Inferior parietal cortex (tissue), 1 donor: ENCODE data around the gene FREY1.
A peak's percentile ranks its signal among the peaks of the same experiment; 100 is the strongest.

Experiments used
- DNase-seq: peaks from one replicate; pipeline ENCODE4 v3.0.0-alpha.2; 2016; ENCODE audit errors: extremely low spot score

FREY1 gene, protein sequence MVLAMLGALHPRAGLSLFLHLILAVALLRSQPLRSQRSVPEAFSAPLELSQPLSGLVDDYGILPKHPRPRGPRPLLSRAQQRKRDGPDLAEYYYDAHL

DNA sequence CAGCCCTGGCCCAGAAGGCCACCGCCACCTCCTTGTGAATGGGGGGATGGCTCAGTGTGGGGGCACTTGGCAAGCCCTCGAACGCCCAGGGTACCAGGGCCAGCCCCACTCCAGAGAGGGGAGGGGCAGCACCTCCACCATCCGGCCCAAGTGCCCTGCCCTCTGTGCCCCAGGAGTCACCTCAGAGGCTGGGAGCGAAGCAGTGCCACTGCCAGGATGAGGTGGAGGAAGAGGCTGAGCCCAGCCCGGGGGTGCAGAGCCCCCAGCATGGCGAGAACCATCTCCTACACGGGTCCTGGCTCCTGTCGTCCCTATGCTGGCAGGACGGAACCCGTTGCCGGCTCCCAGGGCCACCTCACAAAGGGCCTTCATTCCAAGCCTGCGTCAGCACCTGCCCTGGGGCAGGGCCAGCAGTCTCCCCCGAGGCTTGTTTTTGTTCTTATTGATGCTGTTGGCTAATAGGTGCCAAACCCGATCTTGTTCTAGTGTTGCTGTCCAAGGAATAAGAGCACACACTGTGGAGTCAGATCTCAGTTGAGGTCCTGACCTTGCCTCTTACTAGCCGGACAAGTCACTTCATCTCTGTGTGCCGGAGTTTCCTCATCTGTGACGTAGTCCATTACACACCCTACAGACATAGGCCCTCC is at the start of gene FREY1:
Gene FREY1 (minus strand): TSS at position 307 of the 647 bp plus-strand sequence. CDS start 26 bp downstream, at position 281.
- no peak for DNase-seq

DNA sequence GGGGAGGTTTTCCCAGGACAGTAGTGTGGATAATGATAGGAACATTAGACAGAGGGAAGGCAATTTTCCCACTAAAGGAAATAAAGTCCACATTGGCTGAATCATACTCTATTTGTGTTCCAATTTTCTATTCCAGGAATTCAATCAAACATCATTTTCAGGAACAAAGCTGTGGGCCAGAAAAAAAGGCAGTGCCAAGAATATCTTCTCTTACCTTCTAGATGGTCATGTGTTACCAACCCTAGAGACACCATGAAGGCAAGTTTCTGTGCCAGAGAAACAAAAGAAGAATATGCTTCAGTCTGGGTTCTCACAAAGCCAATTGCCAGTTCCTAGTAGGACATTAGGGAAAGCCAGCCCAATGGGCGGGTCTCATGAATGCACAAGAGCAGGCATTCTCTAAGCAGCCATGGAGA is 42.9 kb upstream of the FREY1 start:
- peak; percentile 20 for DNase-seq

- DNase-seq, result no peak
Measured at GRCh38 chr11:45948356-45948755, 41.3 kb upstream of the FREY1 start.

DNA sequence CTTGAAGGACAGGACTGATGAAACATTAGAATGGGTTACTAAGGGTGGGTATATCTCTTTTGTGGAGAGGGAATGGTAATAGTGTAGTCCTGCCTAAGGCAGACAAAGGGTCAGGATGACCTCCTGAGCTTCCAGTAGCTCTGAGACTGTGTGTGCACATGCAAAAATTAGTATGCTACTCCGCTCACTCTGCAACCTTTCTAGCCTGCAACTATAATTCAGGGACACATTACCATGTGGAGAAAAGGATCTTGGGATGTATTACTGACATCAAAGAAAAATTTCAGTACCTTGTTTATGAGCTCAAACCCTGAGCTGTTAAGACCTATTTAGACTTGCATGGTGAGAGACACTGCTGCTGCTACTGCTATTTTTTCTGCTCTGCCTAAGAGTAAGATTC is 40.8 kb upstream of the FREY1 start:
- no peak for DNase-seq

- DNase-seq, result no peak
Measured at GRCh38 chr11:45945397-45945999, 38.4 kb upstream of the FREY1 start.

- no peak for DNase-seq
Measured at GRCh38 chr11:45942381-45942780, 35.3 kb upstream of the FREY1 start.

- DNase-seq, result no peak
Measured at GRCh38 chr11:45941285-45941684, 34.2 kb upstream of the FREY1 start.

GRCh38 chr11:45939836-45940235 is 32.8 kb upstream of the FREY1 start:
- DNase-seq, result no peak

DNA sequence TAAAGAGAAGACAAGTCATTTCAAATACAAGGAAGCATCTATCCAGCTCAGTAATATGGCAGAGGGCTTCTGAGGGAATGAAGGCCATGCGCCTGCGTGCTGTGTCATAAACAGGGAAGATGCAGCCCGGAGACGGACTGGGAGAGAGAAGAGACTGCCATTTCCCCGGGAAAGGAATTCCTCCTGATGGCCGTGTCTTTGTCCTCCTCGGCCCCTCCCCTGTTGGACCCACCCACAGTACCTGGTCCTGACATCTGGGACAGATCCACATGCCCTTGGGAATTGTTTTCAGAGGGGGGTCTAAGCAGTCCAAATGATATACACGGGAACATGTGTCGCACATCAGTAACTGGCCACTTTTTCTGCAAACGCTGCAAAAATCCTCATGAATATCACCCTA is 30.8 kb upstream of the FREY1 start:
- DNase-seq, result no peak

DNA sequence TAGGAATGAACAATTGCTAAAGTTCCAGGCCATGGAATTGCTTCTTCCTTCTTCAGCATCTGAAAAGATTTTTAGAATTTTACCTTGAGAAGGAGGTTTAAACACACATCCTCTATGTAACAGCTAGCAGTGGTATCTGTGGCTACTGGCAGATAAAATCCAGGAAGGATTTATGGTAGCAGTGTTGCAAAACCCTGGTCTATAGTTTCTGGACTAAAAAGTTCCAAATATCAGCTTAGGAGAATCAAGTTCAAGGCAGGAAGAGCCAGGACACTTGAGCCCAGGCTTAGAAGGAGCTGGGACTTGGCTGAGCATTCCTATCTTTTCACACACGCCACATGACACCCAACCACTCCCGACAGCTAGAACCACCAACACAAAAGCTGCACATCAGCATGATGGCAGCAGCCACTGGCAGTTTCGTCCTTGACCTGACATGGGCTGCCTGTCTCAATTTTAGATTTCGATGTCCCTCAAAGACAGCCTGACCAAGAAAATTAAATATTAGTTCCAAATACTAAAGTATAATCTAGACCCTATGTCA is 29.5 kb upstream of the FREY1 start:
- DNase-seq, result no peak

- DNase-seq, result no peak
Measured at GRCh38 chr11:45935349-45936064, 28.4 kb upstream of the FREY1 start.

GRCh38 chr11:45934580-45935318 is 27.7 kb upstream of the FREY1 start:
- no peak for DNase-seq

DNA sequence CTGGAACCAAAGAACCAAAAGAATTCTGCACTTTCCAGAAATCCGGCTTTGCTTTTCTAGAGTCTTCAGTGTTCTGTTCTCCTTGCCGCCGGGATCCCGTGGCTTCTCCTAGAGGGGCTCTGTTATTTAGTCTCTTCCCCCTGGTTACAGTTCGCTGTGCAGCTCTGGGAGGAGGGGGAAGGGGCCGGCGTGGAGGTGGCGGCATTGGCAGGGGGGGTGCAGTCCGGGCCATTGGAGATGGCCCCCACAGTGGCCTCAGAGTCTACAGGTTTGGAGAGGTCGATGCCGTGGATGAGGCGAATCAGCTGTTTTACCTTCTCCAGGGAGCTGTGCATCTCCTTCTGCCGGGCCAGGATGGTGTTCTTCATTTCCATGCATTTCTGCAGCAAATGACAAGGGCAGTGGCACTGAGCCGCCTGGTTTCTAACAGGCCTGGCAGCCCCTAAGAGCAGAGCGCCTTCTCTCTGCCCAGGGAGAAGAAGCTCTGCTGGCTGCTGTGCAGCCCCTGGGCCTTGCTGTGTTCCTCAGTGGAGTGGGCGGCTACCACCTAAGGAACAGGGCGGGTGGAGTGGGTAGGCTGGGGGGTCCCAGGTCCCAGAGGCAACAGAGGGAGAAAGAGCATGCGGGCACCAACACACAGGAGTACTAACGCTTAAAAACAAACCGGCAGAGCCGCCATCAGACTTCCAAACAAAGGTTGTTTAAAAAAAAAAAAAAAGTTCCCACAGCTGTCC is 26.9 kb upstream of the FREY1 start:
- no peak for DNase-seq

DNA sequence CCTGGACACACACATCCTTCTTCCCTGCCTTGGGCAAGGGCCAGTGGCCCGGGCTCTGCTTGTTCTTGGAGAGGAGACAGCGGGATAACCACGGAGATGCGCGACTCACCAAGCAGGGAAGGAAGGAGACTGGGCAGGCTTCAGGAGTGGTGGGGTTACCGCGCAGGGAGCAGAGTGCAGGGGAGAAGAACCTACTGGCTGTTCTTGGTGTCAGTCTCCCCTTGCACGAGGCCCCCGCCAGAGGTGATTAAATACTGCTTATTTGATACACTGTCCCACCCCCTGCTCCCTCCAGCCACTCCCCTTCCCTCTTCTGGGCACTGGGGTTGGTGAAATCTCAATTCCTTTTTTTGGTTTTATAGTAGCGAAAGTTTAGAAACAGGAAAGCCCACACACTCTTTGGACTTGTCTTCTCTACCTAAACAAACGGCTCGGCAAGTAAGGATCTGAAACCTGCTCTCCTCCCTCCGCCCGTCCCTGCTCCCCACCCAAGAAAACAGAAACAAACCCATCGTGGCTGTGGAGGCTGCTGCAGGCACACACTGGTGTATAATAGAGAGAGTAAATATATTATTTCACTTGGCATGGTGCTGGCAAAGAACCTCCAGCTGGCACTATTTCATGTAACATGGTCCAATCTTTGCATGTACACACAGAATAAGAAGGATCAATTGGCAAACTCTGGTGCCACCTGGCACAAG is 26.2 kb upstream of the FREY1 start:
- DNase-seq, result no peak

DNA sequence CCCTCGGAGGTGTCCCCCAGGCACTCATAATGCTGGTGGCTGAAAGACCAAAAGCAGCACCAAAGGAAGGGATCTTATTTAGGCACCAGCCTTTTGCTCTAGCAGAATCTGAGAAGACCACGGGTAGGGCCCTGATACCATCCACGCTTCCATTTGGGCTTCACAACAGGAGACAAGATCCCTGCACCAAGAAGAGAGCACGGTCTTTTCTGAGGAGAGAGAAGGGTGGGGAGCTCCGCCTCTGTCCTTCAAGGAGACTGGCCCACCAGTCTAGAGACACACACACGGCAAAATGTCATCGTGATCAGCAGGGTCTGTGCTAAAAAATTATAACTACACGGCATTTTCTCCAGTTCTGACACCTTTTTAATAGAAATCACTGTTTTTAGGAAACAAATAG is 25.1 kb upstream of the FREY1 start:
- DNase-seq, result no peak

- DNase-seq, result no peak
Measured at GRCh38 chr11:45931739-45932138, 24.7 kb upstream of the FREY1 start.

DNA sequence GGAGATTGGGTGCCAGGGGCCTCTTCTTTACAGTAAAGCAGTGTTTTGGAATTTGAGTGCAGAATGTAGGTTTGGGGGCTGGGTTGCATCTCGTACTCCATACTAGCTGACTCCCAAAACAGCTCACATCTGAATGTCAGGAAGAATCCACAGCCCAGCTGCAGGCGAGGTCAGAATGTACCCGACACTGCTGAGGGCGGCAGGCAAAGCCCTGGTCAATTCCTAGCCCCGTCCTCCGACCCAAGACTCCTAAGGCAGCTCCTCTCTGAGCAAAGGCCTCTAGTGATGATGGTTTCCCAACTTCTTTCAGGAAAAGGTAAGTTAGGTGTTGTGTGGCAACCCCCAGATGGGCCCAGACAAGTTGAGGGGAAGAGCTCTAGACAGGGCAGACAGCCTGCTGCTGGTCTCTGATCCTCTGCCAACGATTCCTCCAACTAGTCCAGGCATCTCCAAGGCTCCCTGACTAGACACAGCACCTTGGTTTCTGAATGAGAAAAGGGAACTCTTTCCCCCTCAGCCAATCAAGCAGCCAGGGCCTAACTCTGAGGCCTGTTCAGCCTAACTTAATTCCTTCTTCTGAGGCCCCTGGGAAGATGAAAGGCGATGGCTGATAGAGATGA is 24.0 kb upstream of the FREY1 start:
- no peak for DNase-seq

- DNase-seq, result no peak
Measured at GRCh38 chr11:45930031-45930794, 23.1 kb upstream of the FREY1 start.

- no peak for DNase-seq
Measured at GRCh38 chr11:45929486-45930030, 22.5 kb upstream of the FREY1 start.
